IMR-90 (cell line): ENCODE data around the gene IBA57. TPM values are rescaled to one million over a fixed set of nuclear protein-coding genes. Genes with fewer than 3 reads are reported as not detected.
A peak's percentile ranks its signal among the peaks of the same experiment; 100 is the strongest.

Source experiments
- ATAC-seq: fragments of 200-7000 bp; cut with Tn5 transposase; 2 replicates; pipeline ENCODE4 v1.9.1; 2020; ENCODE audit warnings: low read depth, mild to moderate bottlenecking, moderate library complexity
- BruUV-seq: library from RNA; stranded (reverse); fragments of 400-500 nt; replicated peaks from 2 replicates; lab custom pipeline; 2021; lab: Mats Ljungman, UMichigan
- CTCF ChIA-PET: fragments of 300-600 bp; formaldehyde crosslinking; extraction: SDS; loops from one replicate; lab custom pipeline; 2021; ENCODE audit warnings: antibody characterized with exemption; lab: Yijun Ruan, JAX
- POLR2A ChIA-PET: fragments of 300-600 bp; sonication (Branson Sonifier 250); formaldehyde crosslinking; loops from one replicate; lab custom pipeline; 2022; ENCODE audit warnings: antibody characterized with exemption; ENCODE audit not compliant: unreplicated experiment; lab: Charles Lee
- DNase-seq: peaks from one replicate; pipeline ENCODE4 v3.0.0; 2013
- H2AFZ ChIP-seq: replicated peaks from 2 replicates; pipeline ENCODE3; 2013; ENCODE audit warnings: low read length, mild to moderate bottlenecking; ENCODE audit not compliant: poor library complexity
- H2AK5ac ChIP-seq: 2 replicates; pipeline ENCODE4 v1.6.1; 2013; ENCODE audit warnings: low read depth, low read length, inconsistent platforms
- H2AK9ac ChIP-seq: replicated peaks from 2 replicates; pipeline ENCODE3; 2013; ENCODE audit warnings: mild to moderate bottlenecking, low read depth, low read length, moderate library complexity; ENCODE audit not compliant: poor library complexity
- H2BK120ac ChIP-seq: 2 replicates; pipeline ENCODE4 v1.6.1; 2013; ENCODE audit warnings: low read depth, low read length, inconsistent platforms
- H2BK15ac ChIP-seq: 3 replicates; pipeline ENCODE4 v1.6.1; 2013; ENCODE audit warnings: low read depth, low read length, inconsistent platforms
- H2BK20ac ChIP-seq: 2 replicates; pipeline ENCODE4 v1.6.1; 2013; ENCODE audit warnings: low read depth, mild to moderate bottlenecking, inconsistent platforms, low read length, moderate library complexity
- H2BK5ac ChIP-seq: 2 replicates; pipeline ENCODE4 v1.6.1; 2013; ENCODE audit warnings: mild to moderate bottlenecking, low read depth, low read length, inconsistent platforms; ENCODE audit not compliant: poor library complexity, severe bottlenecking
- H3K14ac ChIP-seq: replicated peaks from 2 replicates; pipeline ENCODE4 v1.6.1; 2013; ENCODE audit warnings: low read depth, low read length, inconsistent platforms
- H3K18ac ChIP-seq: 2 replicates; pipeline ENCODE4 v1.6.1; 2013; ENCODE audit warnings: low read depth, low read length, control low read depth
- H3K23ac ChIP-seq: 2 replicates; pipeline ENCODE4 v1.6.1; 2013; ENCODE audit warnings: low read depth, low read length, inconsistent platforms
- H3K27ac ChIP-seq: 2 replicates; pipeline ENCODE4 v1.5.1; 2013; ENCODE audit warnings: mild to moderate bottlenecking, control low read depth, low read length; ENCODE audit not compliant: insufficient read depth
- H3K27me3 ChIP-seq: 2 replicates; pipeline ENCODE4 v1.6.1; 2013; ENCODE audit warnings: low read length; ENCODE audit not compliant: control insufficient read depth, insufficient read depth
- H3K36me3 ChIP-seq: 2 replicates; pipeline ENCODE4 v1.6.1; 2013; ENCODE audit warnings: low read length, mixed read lengths; ENCODE audit not compliant: control insufficient read depth, insufficient read depth
- H3K4ac ChIP-seq: 2 replicates; pipeline ENCODE4 v1.6.1; 2013; ENCODE audit warnings: low read depth, low read length, inconsistent platforms
- H3K4me1 ChIP-seq: 2 replicates; pipeline ENCODE4 v1.6.1; 2013; ENCODE audit warnings: low read length, mixed read lengths; ENCODE audit not compliant: control insufficient read depth, insufficient read depth
- H3K4me2 ChIP-seq: 2 replicates; pipeline ENCODE4 v1.6.1; 2013; ENCODE audit warnings: low read depth, mild to moderate bottlenecking, control low read depth, low read length, moderate library complexity
- H3K4me3 ChIP-seq: 2 replicates; pipeline ENCODE4 v1.5.1; 2013; ENCODE audit warnings: low read depth, mild to moderate bottlenecking, control low read depth, low read length, moderate library complexity; ENCODE audit not compliant: insufficient read depth
- H3K56ac ChIP-seq: 2 replicates; pipeline ENCODE4 v1.6.1; 2013; ENCODE audit warnings: low read length, inconsistent platforms; ENCODE audit not compliant: insufficient read depth; ENCODE audit errors: extremely low read depth
- H3K79me1 ChIP-seq, 2 experiments: 2 replicates each; pipeline ENCODE4 v1.6.1; 2013; ENCODE audit warnings: low read length in 2 of 2, inconsistent platforms in 1 of 2, low read depth in 1 of 2
- H3K9ac ChIP-seq: 2 replicates; pipeline ENCODE4 v1.6.1; 2013; ENCODE audit warnings: low read depth, low read length, control low read depth
- H3K9me1 ChIP-seq: 2 replicates; pipeline ENCODE4 v1.6.1; 2013; ENCODE audit warnings: low read length, inconsistent platforms; ENCODE audit not compliant: insufficient read depth
- H3K9me3 ChIP-seq: 2 replicates; pipeline ENCODE4 v1.6.1; 2013; ENCODE audit warnings: low read length; ENCODE audit not compliant: control insufficient read depth, insufficient read depth
- H4K20me1 ChIP-seq: 2 replicates; pipeline ENCODE4 v1.6.1; 2013; ENCODE audit warnings: low read length, inconsistent platforms; ENCODE audit not compliant: insufficient read depth
- H4K5ac ChIP-seq: 2 replicates; pipeline ENCODE4 v1.6.1; 2013; ENCODE audit warnings: mild to moderate bottlenecking, low read depth, low read length, control low read depth
- H4K8ac ChIP-seq, 2 experiments: 2 replicates each; pipeline ENCODE4 v1.6.1; 2013; ENCODE audit warnings: low read depth in 2 of 2, low read length in 2 of 2, control low read depth in 1 of 2, inconsistent platforms in 1 of 2
- H4K91ac ChIP-seq: 2 replicates; pipeline ENCODE4 v1.6.1; 2013; ENCODE audit warnings: low read depth, low read length, inconsistent platforms; ENCODE audit not compliant: insufficient read depth
- BHLHE40 ChIP-seq: fragments of 150-350 bp; IDR thresholded peaks from 2 replicates; pipeline ENCODE4 v1.6.1; 2016; ENCODE audit warnings: mild to moderate bottlenecking, low read depth, low read length
- CEBPB ChIP-seq: IDR thresholded peaks from 2 replicates; pipeline ENCODE4 v1.6.1; 2012; ENCODE audit warnings: low read depth, low read length, improper control_type of control experiment
- CHD1 ChIP-seq: IDR thresholded peaks from 2 replicates; pipeline ENCODE4 v1.6.1; 2012; ENCODE audit warnings: low read depth, low read length, improper control_type of control experiment
- MAZ ChIP-seq: IDR thresholded peaks from 2 replicates; pipeline ENCODE4 v1.6.1; 2012; ENCODE audit warnings: low read depth, mild to moderate bottlenecking, low read length, improper control_type of control experiment, moderate library complexity, borderline replicate concordance
- POLR2A ChIP-seq: IDR thresholded peaks from 2 replicates; pipeline ENCODE4 v1.6.1; 2012; ENCODE audit warnings: mild to moderate bottlenecking, low read depth, low read length
- RAD21 ChIP-seq: IDR thresholded peaks from 2 replicates; pipeline ENCODE4 v1.6.1; 2012; ENCODE audit warnings: low read length, improper control_type of control experiment
- RCOR1 ChIP-seq: IDR thresholded peaks from 2 replicates; pipeline ENCODE4 v1.6.1; 2012; ENCODE audit warnings: mild to moderate bottlenecking, low read length, improper control_type of control experiment; ENCODE audit not compliant: insufficient replicate concordance
- RFX5 ChIP-seq: IDR thresholded peaks from 2 replicates; pipeline ENCODE4 v1.8.0; 2012; ENCODE audit warnings: low read depth, mild to moderate bottlenecking, low read length, moderate library complexity
- WGBS, 2 experiments: methylation state at CpG; one replicate each; pipeline versions ENCODE4 v1.1.5 to v1.1.7; 2013; ENCODE audit warnings: missing lambda C conversion rate in 2 of 2; ENCODE audit not compliant: insufficient read length in 1 of 2; ENCODE audit errors: extremely low coverage in 2 of 2; 5-methylcytosine and 5-hydroxymethylcytosine counted together
- dilution Hi-C: fragments of 300-500 bp; cut with HindIII; formaldehyde crosslinking; loops from one replicate; pipeline ENCODE4 v1.14.3; 2018; ENCODE audit warnings: low sequenced_read_pairs; ENCODE audit not compliant: unreplicated experiment
- in situ Hi-C: fragments of 300-500 bp; cut with MboI; formaldehyde crosslinking; loops from 3 replicates; pipeline ENCODE4 v1.14.3; 2019; ENCODE audit warnings: low sequenced_read_pairs, inconsistent platforms, mixed read lengths
- intact Hi-C: fragments of 100-400 bp; cut with micrococcal nuclease; formaldehyde crosslinking; loops from 2 replicates; pipeline ENCODE4 v1.10.0; 2022
- polyA plus RNA-seq, 3 experiments: library from polyadenylated mRNA; depleted of rRNA; stranded (reverse); fragments of >200 nt; gene quantifications; 2 replicates each; pipeline ENCODE4 v1.2.3, GENCODE V29; 2012; ENCODE audit warnings: low replicate concordance in 1 of 3
- total RNA-seq: library from RNA; depleted of rRNA; stranded (reverse); fragments of >200 nt; gene quantifications from 2 replicates; pipeline ENCODE4 v1.2.3, GENCODE V29; 2012
- TF ChIP-seq, protein P1 (sequence below): fragments of 150-350 bp; IDR thresholded peaks from 2 replicates; pipeline ENCODE4 v1.6.1; 2016; ENCODE audit warnings: low read depth, mild to moderate bottlenecking, low read length, moderate library complexity, borderline replicate concordance

IBA57 gene
- total and polyA plus RNA-seq, 2 of the 4 experiments (the other 2 are of a cell fraction) = 2.0 to 2.6 TPM

DNA sequence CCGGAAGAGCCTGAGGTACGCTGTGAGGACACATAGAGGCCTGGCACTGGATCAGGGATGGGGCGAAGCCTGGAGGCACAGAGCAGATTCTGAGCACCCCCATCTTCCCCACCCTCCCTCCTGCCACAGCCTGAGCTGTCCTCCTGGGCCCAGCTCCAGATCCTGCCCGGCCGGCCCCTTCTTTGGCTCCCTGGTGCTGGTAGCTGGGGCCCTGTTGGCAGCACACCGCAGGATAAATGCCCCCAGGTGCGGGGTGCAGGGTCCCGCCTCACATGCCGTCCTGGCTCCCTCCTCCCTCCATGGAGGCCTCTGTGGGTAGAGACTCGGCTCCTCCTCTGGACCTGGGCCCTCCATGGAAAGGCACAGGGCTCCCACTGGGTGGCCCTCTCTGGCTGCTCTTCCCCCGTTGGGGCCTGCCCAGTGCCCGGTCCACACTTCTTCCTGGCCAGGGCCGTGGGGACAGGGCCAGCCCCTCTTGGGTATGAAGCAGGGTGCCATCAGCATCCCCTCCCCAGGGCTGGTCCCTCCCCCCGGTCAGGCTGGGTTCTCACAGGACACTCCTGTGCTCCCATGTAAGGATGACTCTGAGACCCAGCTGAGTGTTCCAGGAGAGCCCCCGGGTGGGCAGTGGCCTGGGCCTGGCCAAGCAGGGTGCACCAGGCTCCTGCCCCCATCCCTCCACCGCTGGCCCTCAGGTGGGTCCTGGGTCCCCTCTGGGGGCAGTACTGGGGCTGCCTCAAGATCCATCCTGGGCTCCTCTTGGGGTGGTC, 41.2 kb downstream of the IBA57 start (continued):
- TF ChIP-seq RCOR1 (no peak), RAD21 (no peak), MAZ (no peak)

DNA sequence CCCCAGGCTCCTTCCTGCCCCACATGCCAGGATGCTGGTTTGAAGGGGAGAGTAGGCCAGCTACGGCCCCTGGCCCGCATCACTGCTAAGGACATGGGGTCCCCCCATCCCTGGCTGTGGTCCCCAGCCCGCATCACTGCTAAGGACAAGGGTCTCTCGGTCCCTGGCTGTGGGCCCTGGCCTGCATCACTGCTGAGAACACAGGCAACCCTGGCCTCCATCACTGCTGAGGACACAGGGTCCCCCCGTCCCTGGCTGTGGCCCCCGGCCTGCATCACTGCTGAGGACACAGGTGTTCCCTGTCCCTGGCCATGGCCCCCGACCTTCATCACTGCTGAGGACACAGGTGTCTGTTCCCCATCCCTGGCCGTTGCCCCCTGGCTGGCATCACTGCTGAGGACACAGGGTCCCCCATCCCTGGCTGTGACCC, 41.8 kb downstream of the IBA57 start:
- POLR2A ChIA-PET = no interaction called here
- no peak overlapping the region for H3K9ac ChIP-seq
- H2BK5ac ChIP-seq = no peak overlapping the region
- peaks cover 4% of the 10 kb centered on the region; the same call in 1 of the 2 replicates for H3K4me1 ChIP-seq
- no peak overlapping the region for H2AK9ac ChIP-seq
- H2AFZ ChIP-seq = peak overlapping the region; percentile 58
- CTCF ChIA-PET = no interaction called here
- dilution Hi-C loops (no loop called here), intact Hi-C loops (no loop called here), in situ Hi-C loops (no loop called here)
- no peak overlapping the region for H3K14ac ChIP-seq
- no peak overlapping the region for H3K18ac ChIP-seq
- no peaks in the 10 kb centered on the region; the same call in 1 of the 2 replicates for H4K20me1 ChIP-seq
- H3K27ac ChIP-seq = no peak overlapping the region
- H2BK20ac ChIP-seq = no peak overlapping the region
- TF ChIP-seq, protein P1, sequence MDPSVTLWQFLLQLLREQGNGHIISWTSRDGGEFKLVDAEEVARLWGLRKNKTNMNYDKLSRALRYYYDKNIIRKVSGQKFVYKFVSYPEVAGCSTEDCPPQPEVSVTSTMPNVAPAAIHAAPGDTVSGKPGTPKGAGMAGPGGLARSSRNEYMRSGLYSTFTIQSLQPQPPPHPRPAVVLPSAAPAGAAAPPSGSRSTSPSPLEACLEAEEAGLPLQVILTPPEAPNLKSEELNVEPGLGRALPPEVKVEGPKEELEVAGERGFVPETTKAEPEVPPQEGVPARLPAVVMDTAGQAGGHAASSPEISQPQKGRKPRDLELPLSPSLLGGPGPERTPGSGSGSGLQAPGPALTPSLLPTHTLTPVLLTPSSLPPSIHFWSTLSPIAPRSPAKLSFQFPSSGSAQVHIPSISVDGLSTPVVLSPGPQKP = no peak
- TF ChIP-seq CHD1 (no peak), MAZ (no peak), RFX5 (no peak), CEBPB (no peak), BHLHE40 (no peak), POLR2A (no peak)
- WGBS, 2 experiments = 91% methylated on average over 5 of the region's 8 CpGs; no CpG with 5 or more reads in 1 of the 2 experiments
- no peak overlapping the region for H4K5ac ChIP-seq
- H3K36me3 ChIP-seq = no peaks in the 10 kb centered on the region
- ATAC-seq (no peak), DNase-seq (no peak)
- no peak overlapping the region for H2BK120ac ChIP-seq
- H3K23ac ChIP-seq = no peak overlapping the region
- no peaks in the 10 kb centered on the region for H3K79me1 ChIP-seq
- H3K4ac ChIP-seq = no peak overlapping the region
- H3K56ac ChIP-seq = no peak overlapping the region
- H4K8ac ChIP-seq = no peak overlapping the region
- no peak overlapping the region for H2BK15ac ChIP-seq
- H3K9me1 ChIP-seq = peaks cover under 1% of the 10 kb centered on the region; the same call in 1 of the 2 replicates
- no peaks in the 10 kb centered on the region; the same call in 1 of the 2 replicates for H3K27me3 ChIP-seq
- no TSS peak for BruUV-seq
- no peak overlapping the region for H3K4me3 ChIP-seq
- no peak overlapping the region for H3K4me2 ChIP-seq
- no peak overlapping the region for H2AK5ac ChIP-seq
- H3K9me3 ChIP-seq = no peaks in the 10 kb centered on the region
- H4K91ac ChIP-seq = no peak overlapping the region
